Chondrocyte (in vitro differentiated cells): ENCODE measurements around the gene XPO6. TPM values are rescaled to one million over a fixed set of nuclear protein-coding genes. Genes with fewer than 3 reads are reported as not detected.

Source experiments
- DNase-seq: peaks from one replicate; pipeline ENCODE4 v3.0.0; 2021; ENCODE audit warnings: mixed read lengths, low spot score
- H3K27ac Mint-ChIP-seq: one replicate; pipeline ENCODE4 v1.8.0; 2021; ENCODE audit warnings: mild to moderate bottlenecking, moderate library complexity, mixed read lengths; ENCODE audit not compliant: unreplicated experiment
- H3K27me3 Mint-ChIP-seq: 2 replicates; pipeline ENCODE4 v1.8.0; 2021; ENCODE audit warnings: low read depth, mixed read lengths
- H3K36me3 Mint-ChIP-seq: 2 replicates; pipeline ENCODE4 v1.8.0; 2021; ENCODE audit warnings: low read depth, mixed read lengths
- H3K4me1 Mint-ChIP-seq: 2 replicates; pipeline ENCODE4 v1.8.0; 2021; ENCODE audit warnings: low read depth, mild to moderate bottlenecking, mixed read lengths
- H3K4me3 Mint-ChIP-seq: one replicate; pipeline ENCODE4 v1.8.0; 2021; ENCODE audit warnings: mild to moderate bottlenecking, moderate library complexity, mixed read lengths; ENCODE audit not compliant: unreplicated experiment
- H3K9me3 Mint-ChIP-seq: 2 replicates; pipeline ENCODE4 v1.8.0; 2021; ENCODE audit warnings: low read depth, mixed read lengths
- total RNA-seq: library from RNA; stranded (reverse); gene quantifications from 3 replicates; pipeline ENCODE4 v1.2.1, GENCODE V29; 2021
- TF ChIP-seq, protein P1 (sequence below): fragments of 200-600 bp; sonication (generic); IDR thresholded peaks from 2 replicates; pipeline ENCODE4 v1.5.0; 2021; ENCODE audit warnings: antibody characterized with exemption, mild to moderate bottlenecking, moderate library complexity

Gene XPO6
- total RNA-seq, 1 donor from 2014 or later, result 124 TPM

GRCh38 chr16:28082624-28083023 is 129.1 kb downstream of the XPO6 start:
- DNase-seq, result no peak
- TF ChIP-seq, protein P1, sequence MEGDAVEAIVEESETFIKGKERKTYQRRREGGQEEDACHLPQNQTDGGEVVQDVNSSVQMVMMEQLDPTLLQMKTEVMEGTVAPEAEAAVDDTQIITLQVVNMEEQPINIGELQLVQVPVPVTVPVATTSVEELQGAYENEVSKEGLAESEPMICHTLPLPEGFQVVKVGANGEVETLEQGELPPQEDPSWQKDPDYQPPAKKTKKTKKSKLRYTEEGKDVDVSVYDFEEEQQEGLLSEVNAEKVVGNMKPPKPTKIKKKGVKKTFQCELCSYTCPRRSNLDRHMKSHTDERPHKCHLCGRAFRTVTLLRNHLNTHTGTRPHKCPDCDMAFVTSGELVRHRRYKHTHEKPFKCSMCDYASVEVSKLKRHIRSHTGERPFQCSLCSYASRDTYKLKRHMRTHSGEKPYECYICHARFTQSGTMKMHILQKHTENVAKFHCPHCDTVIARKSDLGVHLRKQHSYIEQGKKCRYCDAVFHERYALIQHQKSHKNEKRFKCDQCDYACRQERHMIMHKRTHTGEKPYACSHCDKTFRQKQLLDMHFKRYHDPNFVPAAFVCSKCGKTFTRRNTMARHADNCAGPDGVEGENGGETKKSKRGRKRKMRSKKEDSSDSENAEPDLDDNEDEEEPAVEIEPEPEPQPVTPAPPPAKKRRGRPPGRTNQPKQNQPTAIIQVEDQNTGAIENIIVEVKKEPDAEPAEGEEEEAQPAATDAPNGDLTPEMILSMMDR, result no peak
- no peaks in the 10 kb centered on the region for H3K4me1 Mint-ChIP-seq
- H3K9me3 Mint-ChIP-seq, result no peaks in the 10 kb centered on the region
- H3K4me3 Mint-ChIP-seq, result no peak overlapping the region
- no peaks in the 10 kb centered on the region for H3K27me3 Mint-ChIP-seq
- no peak overlapping the region for H3K27ac Mint-ChIP-seq
- H3K36me3 Mint-ChIP-seq, result no peaks in the 10 kb centered on the region

GRCh38 chr16:28081391-28081968 is 130.3 kb downstream of the XPO6 start:
- Mint-ChIP-seq H3K27ac (no peak overlapping the region), H3K9me3 (no peaks in the 10 kb centered on the region), H3K36me3 (no peaks in the 10 kb centered on the region), H3K27me3 (no peaks in the 10 kb centered on the region), H3K4me3 (no peak overlapping the region), H3K4me1 (no peaks in the 10 kb centered on the region)
- DNase-seq, result no peak
- TF ChIP-seq, protein P1, result no peak

GRCh38 chr16:28078261-28078660 is 133.5 kb downstream of the XPO6 start:
- H3K9me3 Mint-ChIP-seq, result no peaks in the 10 kb centered on the region
- H3K36me3 Mint-ChIP-seq, result no peaks in the 10 kb centered on the region
- H3K27me3 Mint-ChIP-seq, result peaks cover 19% of the 10 kb centered on the region
- DNase-seq, result no peak
- TF ChIP-seq, protein P1, result no peak
- H3K4me3 Mint-ChIP-seq, result no peak overlapping the region
- no peaks in the 10 kb centered on the region for H3K4me1 Mint-ChIP-seq
- H3K27ac Mint-ChIP-seq, result no peak overlapping the region

DNA sequence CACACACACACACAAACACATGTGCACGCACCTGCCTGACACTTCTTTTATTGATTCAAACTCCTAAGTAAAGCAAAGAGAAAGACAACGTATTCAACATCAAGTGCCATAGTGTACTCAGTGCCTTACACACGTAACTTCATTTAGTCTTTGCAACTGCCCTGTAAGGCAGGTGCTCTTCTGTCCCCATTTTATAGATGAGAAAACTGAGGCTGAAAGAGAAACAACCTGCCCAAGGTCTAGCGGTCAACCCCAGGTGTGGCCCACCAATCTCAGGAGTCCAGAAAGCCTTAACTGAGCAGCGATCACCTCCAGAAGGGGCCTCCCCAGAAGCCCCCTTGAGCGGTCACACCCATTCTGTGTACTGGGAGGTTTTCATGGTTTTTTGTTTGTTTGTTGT is 137.9 kb downstream of the XPO6 start:
- peaks cover under 1% of the 10 kb centered on the region for H3K4me1 Mint-ChIP-seq
- H3K36me3 Mint-ChIP-seq, result no peaks in the 10 kb centered on the region
- no peak overlapping the region for H3K4me3 Mint-ChIP-seq
- TF ChIP-seq, protein P1, result no peak
- H3K27me3 Mint-ChIP-seq, result peaks cover 34% of the 10 kb centered on the region
- no peak for DNase-seq
- H3K27ac Mint-ChIP-seq, result no peak overlapping the region
- no peaks in the 10 kb centered on the region for H3K9me3 Mint-ChIP-seq

GRCh38 chr16:28072087-28072486 is 139.7 kb downstream of the XPO6 start:
- H3K27me3 Mint-ChIP-seq, result peaks cover 34% of the 10 kb centered on the region
- no peaks in the 10 kb centered on the region for H3K36me3 Mint-ChIP-seq
- no peak overlapping the region for H3K4me3 Mint-ChIP-seq
- TF ChIP-seq, protein P1, result no peak
- no peaks in the 10 kb centered on the region for H3K9me3 Mint-ChIP-seq
- no peak overlapping the region for H3K27ac Mint-ChIP-seq
- DNase-seq, result no peak
- peaks cover 15% of the 10 kb centered on the region for H3K4me1 Mint-ChIP-seq
